Thoracic aorta (tissue), 2 donors: Measurements from ENCODE around the gene PLOD2. TPM values are rescaled to one million over a fixed set of nuclear protein-coding genes. Genes with fewer than 3 reads are reported as not detected.
A peak's percentile ranks its signal among the peaks of the same experiment; 100 is the strongest.

Source experiments
- ATAC-seq: fragments of 150-250 bp; one replicate; pipeline ENCODE4 v1.8.0; 2017; ENCODE audit warnings: low read depth; ENCODE audit not compliant: insufficient number of reproducible peaks, low FRiP score
- DNase-seq: peaks from one replicate; pipeline ENCODE4 v3.0.0-alpha.2; 2020; ENCODE audit warnings: low spot score
- H3K27ac ChIP-seq, 2 donors: fragments of 200-600 bp; sonication (generic); 1 replicate in 1 of 2; 2 replicates in 1 of 2; pipeline ENCODE4 v1.5.1; 2016; ENCODE audit warnings: mild to moderate bottlenecking in 2 of 2, moderate library complexity in 2 of 2
- H3K27me3 ChIP-seq: fragments of 200-600 bp; sonication (generic); replicated peaks from 2 replicates; pipeline ENCODE4 v1.6.0; 2016; ENCODE audit warnings: mild to moderate bottlenecking; ENCODE audit not compliant: insufficient read depth
- H3K36me3 ChIP-seq: fragments of 200-600 bp; sonication (generic); one replicate; pipeline ENCODE4 v1.5.1; 2016
- H3K4me1 ChIP-seq, 2 donors: fragments of 200-600 bp; sonication (generic); 1 replicate in 1 of 2; 2 replicates in 1 of 2; pipeline versions ENCODE4 v1.5.1 to v1.6.0; 2016; ENCODE audit warnings: low read depth in 2 of 2, mild to moderate bottlenecking in 1 of 2; ENCODE audit not compliant: control insufficient read depth in 1 of 2
- H3K4me3 ChIP-seq: fragments of 200-600 bp; sonication (generic); 2 replicates; pipeline ENCODE4 v1.5.1; 2016; ENCODE audit warnings: mild to moderate bottlenecking
- H3K9me3 ChIP-seq: fragments of 200-600 bp; sonication (generic); 2 replicates; pipeline ENCODE4 v1.5.1; 2016
- CTCF ChIP-seq: fragments of 200-600 bp; sonication (generic); IDR thresholded peaks from one replicate; pipeline ENCODE4 v1.5.1; 2019; ENCODE audit warnings: antibody characterized with exemption
- total RNA-seq, 2 donors: library from RNA; depleted of rRNA; stranded (reverse); fragments of >200 nt; gene quantifications; one replicate each; pipeline versions ENCODE4 v1.1.0 to v1.2.3, GENCODE V29; 2016

Gene PLOD2
- total RNA-seq, 2 donors from 2014 or later: 42.8 to 92.6 TPM

GRCh38 chr3:146134348-146135117, 26.5 kb downstream of the PLOD2 start:
- peaks cover 13 to 59% of the 10 kb centered on the region in 2 donors for H3K4me1 ChIP-seq
- no peak overlapping the region for H3K4me3 ChIP-seq
- DNase-seq: no peak
- no peaks in the 10 kb centered on the region for H3K27me3 ChIP-seq
- ATAC-seq: no peak
- H3K9me3 ChIP-seq: no peaks in the 10 kb centered on the region
- H3K27ac ChIP-seq: no peak overlapping the region
- TF ChIP-seq CTCF: no peak
- H3K36me3 ChIP-seq: no peaks in the 10 kb centered on the region

GRCh38 chr3:146133441-146133840, 27.5 kb downstream of the PLOD2 start:
- Histone ChIP-seq H3K9me3 (no peaks in the 10 kb centered on the region), H3K27ac (peak overlapping the region in 1 of 2 donors; percentile 73), H3K27me3 (no peaks in the 10 kb centered on the region), H3K4me1 (peaks cover 4 to 57% of the 10 kb centered on the region in 2 donors), H3K36me3 (no peaks in the 10 kb centered on the region), H3K4me3 (no peak overlapping the region)
- no peak for DNase-seq
- TF ChIP-seq CTCF: no peak
- ATAC-seq: no peak

GRCh38 chr3:146131616-146132410, 29.2 kb downstream of the PLOD2 start:
- H3K9me3 ChIP-seq: no peaks in the 10 kb centered on the region
- no peaks in the 10 kb centered on the region for H3K36me3 ChIP-seq
- DNase-seq: no peak
- H3K27ac ChIP-seq: peak overlapping the region; percentile 65 to 73
- TF ChIP-seq CTCF: no peak
- peak overlapping the region; percentile 27 for H3K4me3 ChIP-seq
- peak; percentile 52 for ATAC-seq
- peaks cover 4 to 59% of the 10 kb centered on the region in 2 donors for H3K4me1 ChIP-seq
- no peaks in the 10 kb centered on the region for H3K27me3 ChIP-seq

- H3K27me3 ChIP-seq: no peaks in the 10 kb centered on the region
- H3K4me1 ChIP-seq: peaks cover 7 to 64% of the 10 kb centered on the region in 2 donors
- H3K36me3 ChIP-seq: no peaks in the 10 kb centered on the region
- no peak for ATAC-seq
- no peak for TF ChIP-seq CTCF
- H3K4me3 ChIP-seq: no peak overlapping the region
- H3K9me3 ChIP-seq: no peaks in the 10 kb centered on the region
- no peak for DNase-seq
- peak overlapping the region; percentile 65 to 73 for H3K27ac ChIP-seq
These were observed 30.1 kb downstream of the PLOD2 start for GRCh38 chr3:146130881-146131371.

GRCh38 chr3:146129750-146130149, 31.2 kb downstream of the PLOD2 start:
- Histone ChIP-seq H3K4me1 (peaks cover 7 to 71% of the 10 kb centered on the region in 2 donors), H3K36me3 (no peaks in the 10 kb centered on the region), H3K27me3 (no peaks in the 10 kb centered on the region), H3K4me3 (no peak overlapping the region), H3K9me3 (no peaks in the 10 kb centered on the region), H3K27ac (peak overlapping the region in 1 of 2 donors; percentile 73)
- ATAC-seq (no peak), DNase-seq (no peak)
- no peak for TF ChIP-seq CTCF
